IMR-90 (cell line): ENCODE results near the gene VPS8. TPM values are rescaled to one million over a fixed set of nuclear protein-coding genes. Genes with fewer than 3 reads are reported as not detected.

Experiments used
- ATAC-seq: fragments of 200-7000 bp; cut with Tn5 transposase; 2 replicates; pipeline ENCODE4 v1.9.1; 2020; ENCODE audit warnings: low read depth, mild to moderate bottlenecking, moderate library complexity
- BruUV-seq: library from RNA; stranded (reverse); fragments of 400-500 nt; replicated peaks from 2 replicates; lab custom pipeline; 2021; lab: Mats Ljungman, UMichigan
- CTCF ChIA-PET: fragments of 300-600 bp; formaldehyde crosslinking; extraction: SDS; loops from one replicate; lab custom pipeline; 2021; ENCODE audit warnings: antibody characterized with exemption; lab: Yijun Ruan, JAX
- POLR2A ChIA-PET: fragments of 300-600 bp; sonication (Branson Sonifier 250); formaldehyde crosslinking; loops from one replicate; lab custom pipeline; 2022; ENCODE audit warnings: antibody characterized with exemption; ENCODE audit not compliant: unreplicated experiment; lab: Charles Lee
- DNase-seq: peaks from one replicate; pipeline ENCODE4 v3.0.0; 2013
- H2AFZ ChIP-seq: replicated peaks from 2 replicates; pipeline ENCODE3; 2013; ENCODE audit warnings: low read length, mild to moderate bottlenecking; ENCODE audit not compliant: poor library complexity
- H2AK5ac ChIP-seq: 2 replicates; pipeline ENCODE4 v1.6.1; 2013; ENCODE audit warnings: low read depth, low read length, inconsistent platforms
- H2AK9ac ChIP-seq: replicated peaks from 2 replicates; pipeline ENCODE3; 2013; ENCODE audit warnings: mild to moderate bottlenecking, low read depth, low read length, moderate library complexity; ENCODE audit not compliant: poor library complexity
- H2BK120ac ChIP-seq: 2 replicates; pipeline ENCODE4 v1.6.1; 2013; ENCODE audit warnings: low read depth, low read length, inconsistent platforms
- H2BK15ac ChIP-seq: 3 replicates; pipeline ENCODE4 v1.6.1; 2013; ENCODE audit warnings: low read depth, low read length, inconsistent platforms
- H2BK20ac ChIP-seq: 2 replicates; pipeline ENCODE4 v1.6.1; 2013; ENCODE audit warnings: low read depth, mild to moderate bottlenecking, inconsistent platforms, low read length, moderate library complexity
- H2BK5ac ChIP-seq: 2 replicates; pipeline ENCODE4 v1.6.1; 2013; ENCODE audit warnings: mild to moderate bottlenecking, low read depth, low read length, inconsistent platforms; ENCODE audit not compliant: poor library complexity, severe bottlenecking
- H3K14ac ChIP-seq: replicated peaks from 2 replicates; pipeline ENCODE4 v1.6.1; 2013; ENCODE audit warnings: low read depth, low read length, inconsistent platforms
- H3K18ac ChIP-seq: 2 replicates; pipeline ENCODE4 v1.6.1; 2013; ENCODE audit warnings: low read depth, low read length, control low read depth
- H3K23ac ChIP-seq: 2 replicates; pipeline ENCODE4 v1.6.1; 2013; ENCODE audit warnings: low read depth, low read length, inconsistent platforms
- H3K27ac ChIP-seq: 2 replicates; pipeline ENCODE4 v1.5.1; 2013; ENCODE audit warnings: mild to moderate bottlenecking, control low read depth, low read length; ENCODE audit not compliant: insufficient read depth
- H3K27me3 ChIP-seq: 2 replicates; pipeline ENCODE4 v1.6.1; 2013; ENCODE audit warnings: low read length; ENCODE audit not compliant: control insufficient read depth, insufficient read depth
- H3K36me3 ChIP-seq: 2 replicates; pipeline ENCODE4 v1.6.1; 2013; ENCODE audit warnings: low read length, mixed read lengths; ENCODE audit not compliant: control insufficient read depth, insufficient read depth
- H3K4ac ChIP-seq: 2 replicates; pipeline ENCODE4 v1.6.1; 2013; ENCODE audit warnings: low read depth, low read length, inconsistent platforms
- H3K4me1 ChIP-seq: 2 replicates; pipeline ENCODE4 v1.6.1; 2013; ENCODE audit warnings: low read length, mixed read lengths; ENCODE audit not compliant: control insufficient read depth, insufficient read depth
- H3K4me2 ChIP-seq: 2 replicates; pipeline ENCODE4 v1.6.1; 2013; ENCODE audit warnings: low read depth, mild to moderate bottlenecking, control low read depth, low read length, moderate library complexity
- H3K4me3 ChIP-seq: 2 replicates; pipeline ENCODE4 v1.5.1; 2013; ENCODE audit warnings: low read depth, mild to moderate bottlenecking, control low read depth, low read length, moderate library complexity; ENCODE audit not compliant: insufficient read depth
- H3K56ac ChIP-seq: 2 replicates; pipeline ENCODE4 v1.6.1; 2013; ENCODE audit warnings: low read length, inconsistent platforms; ENCODE audit not compliant: insufficient read depth; ENCODE audit errors: extremely low read depth
- H3K79me1 ChIP-seq, 2 experiments: 2 replicates each; pipeline ENCODE4 v1.6.1; 2013; ENCODE audit warnings: low read length in 2 of 2, inconsistent platforms in 1 of 2, low read depth in 1 of 2
- H3K9ac ChIP-seq: 2 replicates; pipeline ENCODE4 v1.6.1; 2013; ENCODE audit warnings: low read depth, low read length, control low read depth
- H3K9me1 ChIP-seq: 2 replicates; pipeline ENCODE4 v1.6.1; 2013; ENCODE audit warnings: low read length, inconsistent platforms; ENCODE audit not compliant: insufficient read depth
- H3K9me3 ChIP-seq: 2 replicates; pipeline ENCODE4 v1.6.1; 2013; ENCODE audit warnings: low read length; ENCODE audit not compliant: control insufficient read depth, insufficient read depth
- H4K20me1 ChIP-seq: 2 replicates; pipeline ENCODE4 v1.6.1; 2013; ENCODE audit warnings: low read length, inconsistent platforms; ENCODE audit not compliant: insufficient read depth
- H4K5ac ChIP-seq: 2 replicates; pipeline ENCODE4 v1.6.1; 2013; ENCODE audit warnings: mild to moderate bottlenecking, low read depth, low read length, control low read depth
- H4K8ac ChIP-seq, 2 experiments: 2 replicates each; pipeline ENCODE4 v1.6.1; 2013; ENCODE audit warnings: low read depth in 2 of 2, low read length in 2 of 2, control low read depth in 1 of 2, inconsistent platforms in 1 of 2
- H4K91ac ChIP-seq: 2 replicates; pipeline ENCODE4 v1.6.1; 2013; ENCODE audit warnings: low read depth, low read length, inconsistent platforms; ENCODE audit not compliant: insufficient read depth
- CEBPB ChIP-seq: IDR thresholded peaks from 2 replicates; pipeline ENCODE4 v1.6.1; 2012; ENCODE audit warnings: low read depth, low read length, improper control_type of control experiment
- CTCF ChIP-seq: conservative IDR thresholded peaks from 2 replicates; pipeline ENCODE4 v1.5.1; 2012; ENCODE audit warnings: mild to moderate bottlenecking, low read depth, low read length, improper control_type of control experiment
- ELK1 ChIP-seq: fragments of 150-350 bp; IDR thresholded peaks from 2 replicates; pipeline ENCODE4 v1.6.1; 2016; ENCODE audit warnings: low read depth, mild to moderate bottlenecking, low read length, moderate library complexity, borderline replicate concordance
- FOS ChIP-seq: fragments of 150-350 bp; IDR thresholded peaks from 2 replicates; pipeline ENCODE4 v1.6.1; 2016; ENCODE audit warnings: low read depth, low read length
- MAFK ChIP-seq: IDR thresholded peaks from 2 replicates; pipeline ENCODE4 v1.6.1; 2012; ENCODE audit warnings: low read depth, low read length, improper control_type of control experiment
- MAZ ChIP-seq: IDR thresholded peaks from 2 replicates; pipeline ENCODE4 v1.6.1; 2012; ENCODE audit warnings: low read depth, mild to moderate bottlenecking, low read length, improper control_type of control experiment, moderate library complexity, borderline replicate concordance
- MXI1 ChIP-seq: IDR thresholded peaks from 2 replicates; pipeline ENCODE4 v1.6.1; 2012; ENCODE audit warnings: low read depth, mild to moderate bottlenecking, low read length, moderate library complexity, borderline replicate concordance
- NFE2L2 ChIP-seq: fragments of 150-350 bp; IDR thresholded peaks from 2 replicates; pipeline ENCODE4 v1.6.1; 2016; ENCODE audit warnings: low read depth, mild to moderate bottlenecking, low read length
- RAD21 ChIP-seq: IDR thresholded peaks from 2 replicates; pipeline ENCODE4 v1.6.1; 2012; ENCODE audit warnings: low read length, improper control_type of control experiment
- RCOR1 ChIP-seq: IDR thresholded peaks from 2 replicates; pipeline ENCODE4 v1.6.1; 2012; ENCODE audit warnings: mild to moderate bottlenecking, low read length, improper control_type of control experiment; ENCODE audit not compliant: insufficient replicate concordance
- RFX5 ChIP-seq: IDR thresholded peaks from 2 replicates; pipeline ENCODE4 v1.8.0; 2012; ENCODE audit warnings: low read depth, mild to moderate bottlenecking, low read length, moderate library complexity
- SMC3 ChIP-seq: fragments of 150-350 bp; IDR thresholded peaks from 2 replicates; pipeline ENCODE4 v1.6.1; 2016; ENCODE audit warnings: low read depth, mild to moderate bottlenecking, antibody characterized with exemption, low read length, moderate library complexity
- WGBS, 2 experiments: methylation state at CpG; one replicate each; pipeline versions ENCODE4 v1.1.5 to v1.1.7; 2013; ENCODE audit warnings: missing lambda C conversion rate in 2 of 2; ENCODE audit not compliant: insufficient read length in 1 of 2; ENCODE audit errors: extremely low coverage in 2 of 2; 5-methylcytosine and 5-hydroxymethylcytosine counted together
- dilution Hi-C: fragments of 300-500 bp; cut with HindIII; formaldehyde crosslinking; loops from one replicate; pipeline ENCODE4 v1.14.3; 2018; ENCODE audit warnings: low sequenced_read_pairs; ENCODE audit not compliant: unreplicated experiment
- in situ Hi-C: fragments of 300-500 bp; cut with MboI; formaldehyde crosslinking; loops from 3 replicates; pipeline ENCODE4 v1.14.3; 2019; ENCODE audit warnings: low sequenced_read_pairs, inconsistent platforms, mixed read lengths
- intact Hi-C: fragments of 100-400 bp; cut with micrococcal nuclease; formaldehyde crosslinking; loops from 2 replicates; pipeline ENCODE4 v1.10.0; 2022
- polyA plus RNA-seq, 3 experiments: library from polyadenylated mRNA; depleted of rRNA; stranded (reverse); fragments of >200 nt; gene quantifications; 2 replicates each; pipeline ENCODE4 v1.2.3, GENCODE V29; 2012; ENCODE audit warnings: low replicate concordance in 1 of 3
- total RNA-seq: library from RNA; depleted of rRNA; stranded (reverse); fragments of >200 nt; gene quantifications from 2 replicates; pipeline ENCODE4 v1.2.3, GENCODE V29; 2012

Gene VPS8
- total and polyA plus RNA-seq, 2 of the 4 experiments (the other 2 are of a cell fraction), result 14.0 to 56.1 TPM

DNA sequence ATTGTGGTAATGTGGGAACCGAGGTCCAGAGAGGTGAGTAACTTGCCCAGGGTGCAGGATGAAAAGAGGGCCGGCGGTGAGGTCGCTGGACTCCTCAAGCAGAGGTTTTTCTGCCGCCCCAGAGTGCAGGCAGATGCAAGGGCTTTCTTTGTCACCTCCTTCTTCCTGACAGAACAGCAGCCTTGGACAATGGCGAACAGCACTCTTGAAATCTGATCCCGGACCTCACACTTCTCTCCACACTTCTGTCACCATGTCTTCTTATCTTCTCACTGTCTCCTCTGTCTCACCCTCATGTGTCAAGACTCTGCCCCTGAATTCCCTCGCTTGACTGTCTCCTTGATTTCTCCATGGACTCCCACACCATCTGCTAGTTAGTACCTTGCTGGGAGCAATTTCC, 15.4 kb upstream of the VPS8 start:
- H2BK20ac ChIP-seq, result no peak overlapping the region
- 27% methylated on average over 5 of the region's 8 CpGs; no CpG with 5 or more reads in 1 of the 2 experiments for WGBS, 2 experiments
- H3K9me1 ChIP-seq, result no peaks in the 10 kb centered on the region
- H3K23ac ChIP-seq, result no peak overlapping the region
- H3K27me3 ChIP-seq, result peaks cover 2% of the 10 kb centered on the region; the same call in 1 of the 2 replicates
- TF ChIP-seq MAFK (no peak), SMC3 (no peak), CEBPB (no peak), RFX5 (no peak), MAZ (no peak), RAD21 (no peak), CTCF (no peak), RCOR1 (no peak), ELK1 (no peak), MXI1 (no peak), FOS (no peak), NFE2L2 (no peak)
- no peak overlapping the region for H4K8ac ChIP-seq
- no peak overlapping the region for H2AK5ac ChIP-seq
- no peak overlapping the region for H4K91ac ChIP-seq
- DNase-seq, result no peak
- H2AK9ac ChIP-seq, result no peak overlapping the region
- no peak overlapping the region for H4K5ac ChIP-seq
- intact Hi-C loops (no loop called here), in situ Hi-C loops (no loop called here), dilution Hi-C loops (no loop called here)
- no peak overlapping the region for H2AFZ ChIP-seq
- no peak overlapping the region for H3K4ac ChIP-seq
- no peak overlapping the region for H2BK120ac ChIP-seq
- no peaks in the 10 kb centered on the region for H3K36me3 ChIP-seq
- H3K4me1 ChIP-seq, result 0 out of 2 replicates have a peak, but pooled peaks cover 2% of the 10 kb centered on the region
- no peak overlapping the region for H3K14ac ChIP-seq
- H3K79me1 ChIP-seq, result no peaks in the 10 kb centered on the region
- no peaks in the 10 kb centered on the region for H4K20me1 ChIP-seq
- POLR2A ChIA-PET, result no interaction called here
- no peak overlapping the region for H3K18ac ChIP-seq
- no peak overlapping the region for H3K9ac ChIP-seq
- H3K56ac ChIP-seq, result no peak overlapping the region
- H2BK5ac ChIP-seq, result no peak overlapping the region
- CTCF ChIA-PET, result no interaction called here
- H3K9me3 ChIP-seq, result no peaks in the 10 kb centered on the region
- H3K4me3 ChIP-seq, result no peak overlapping the region
- H3K4me2 ChIP-seq, result no peak overlapping the region
- H3K27ac ChIP-seq, result no peak overlapping the region
- H2BK15ac ChIP-seq, result no peak overlapping the region
- ATAC-seq, result no peak
- BruUV-seq, result no TSS peak
